GM23248 (cell line): ENCODE results near the gene ZNF674.

ENCODE experiments used
- EZH2 ChIP-seq: fragments of 200-600 bp; sonication (generic); IDR thresholded peaks from 2 replicates; pipeline ENCODE4 v1.6.1; 2018; ENCODE audit warnings: antibody characterized with exemption, mild to moderate bottlenecking; ENCODE audit not compliant: insufficient read depth, poor library complexity, severe bottlenecking
- EZH2phosphoT487 ChIP-seq: fragments of 200-600 bp; sonication (generic); IDR thresholded peaks from 2 replicates; pipeline ENCODE4 v1.6.1; 2018; ENCODE audit warnings: antibody characterized with exemption, moderate library complexity, mild to moderate bottlenecking, low read depth; ENCODE audit not compliant: insufficient read depth

DNA sequence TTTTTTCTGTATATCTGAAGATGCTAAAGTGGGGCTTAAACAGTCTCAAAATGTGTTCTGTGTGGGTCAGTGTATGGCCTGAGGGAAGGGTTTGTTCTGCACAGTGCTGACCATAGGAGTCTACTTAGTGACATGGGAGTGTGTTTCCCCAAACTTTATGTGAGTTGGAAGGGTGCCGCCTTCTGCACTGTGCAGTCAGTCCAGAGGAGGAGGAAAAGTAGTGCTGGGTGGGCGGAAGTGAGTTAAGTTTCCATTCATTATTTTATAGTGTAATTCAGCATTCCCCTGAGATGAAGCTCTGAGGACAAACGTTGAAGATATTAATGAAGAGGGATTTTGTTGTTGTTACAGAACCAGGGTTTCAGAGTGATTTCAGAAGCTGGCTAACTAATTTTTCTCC, 31.2 kb upstream of the ZNF674 start:
- TF ChIP-seq EZH2phosphoT487 (no peak), EZH2 (no peak)
